ENCODE measurements around the gene VAMP8. TPM values are rescaled to one million over a fixed set of nuclear protein-coding genes. Genes with fewer than 3 reads are reported as not detected.

VAMP8 gene
- total RNA-seq, 1 experiment from 2014 or later, result 52.0 TPM

DNA sequence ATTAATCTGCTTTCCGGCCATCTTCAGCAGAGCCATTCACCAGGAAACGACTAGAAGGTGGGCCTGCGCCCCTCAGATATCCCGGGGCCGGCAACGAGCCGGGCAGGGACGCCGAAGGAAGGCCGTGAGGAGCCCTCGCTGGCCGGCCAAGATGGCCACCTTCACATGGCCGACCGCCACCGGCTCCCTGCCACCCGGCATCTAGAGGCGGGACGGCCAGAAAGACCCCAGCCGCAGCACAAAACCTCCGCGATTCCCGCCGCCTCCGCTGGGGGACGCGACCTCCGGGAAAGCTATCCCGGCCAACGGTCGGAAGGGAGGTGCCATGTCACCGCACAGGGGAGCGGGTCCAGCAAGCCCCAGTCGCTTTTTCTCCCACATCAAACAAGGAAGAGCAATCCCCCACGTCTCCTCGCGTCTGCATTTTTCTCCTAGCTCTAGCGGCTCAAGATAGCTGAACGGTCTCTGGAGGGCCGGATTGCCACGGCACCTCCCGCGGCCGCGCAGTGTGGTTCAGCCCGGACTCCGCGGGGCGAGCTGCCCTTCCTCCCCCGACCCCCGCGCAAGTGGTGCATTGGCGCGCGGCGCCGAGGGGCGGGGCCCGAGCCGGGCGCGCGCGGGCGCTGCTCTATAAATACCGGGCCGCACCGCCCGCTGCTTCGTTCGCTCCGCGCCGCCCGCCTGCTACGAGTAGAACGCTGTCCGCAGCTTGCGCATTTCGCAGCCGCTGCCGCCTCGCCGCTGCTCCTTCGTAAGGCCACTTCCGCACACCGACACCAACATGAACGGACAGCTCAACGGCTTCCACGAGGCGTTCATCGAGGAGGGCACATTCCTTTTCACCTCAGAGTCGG lies 38.7 kb upstream of the VAMP8 start, which contains the start of gene MAT2A (continued):
- TF ChIP-seq TP53 (CRISPR knock-in tag; IDR thresholded peaks at IDR 0.05), result no peak
- TF ChIP-seq ZNF423 (CRISPR knock-in tag; IDR thresholded peaks at IDR 0.05), result no peak
- peak; percentile 47 for TF ChIP-seq NFATC4 (CRISPR knock-in tag; IDR thresholded peaks at IDR 0.05)
- TF ChIP-seq, protein P1, sequence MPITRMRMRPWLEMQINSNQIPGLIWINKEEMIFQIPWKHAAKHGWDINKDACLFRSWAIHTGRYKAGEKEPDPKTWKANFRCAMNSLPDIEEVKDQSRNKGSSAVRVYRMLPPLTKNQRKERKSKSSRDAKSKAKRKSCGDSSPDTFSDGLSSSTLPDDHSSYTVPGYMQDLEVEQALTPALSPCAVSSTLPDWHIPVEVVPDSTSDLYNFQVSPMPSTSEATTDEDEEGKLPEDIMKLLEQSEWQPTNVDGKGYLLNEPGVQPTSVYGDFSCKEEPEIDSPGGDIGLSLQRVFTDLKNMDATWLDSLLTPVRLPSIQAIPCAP (CRISPR knock-in tag; IDR thresholded peaks at IDR 0.05), result no peak
- TF ChIP-seq CREM (CRISPR knock-in tag; IDR thresholded peaks at IDR 0.05), result peak; percentile 72
- no peak; the same call in 1 of the 2 replicates for TF ChIP-seq ETV6 (CRISPR knock-in tag; IDR thresholded peaks at IDR 0.05)
- TF ChIP-seq FOXP1 (CRISPR knock-in tag; IDR thresholded peaks at IDR 0.05; ENCODE audit: borderline replicate concordance), result peak; percentile 74; the same call in 1 of the 2 replicates
- TF ChIP-seq, protein P2, sequence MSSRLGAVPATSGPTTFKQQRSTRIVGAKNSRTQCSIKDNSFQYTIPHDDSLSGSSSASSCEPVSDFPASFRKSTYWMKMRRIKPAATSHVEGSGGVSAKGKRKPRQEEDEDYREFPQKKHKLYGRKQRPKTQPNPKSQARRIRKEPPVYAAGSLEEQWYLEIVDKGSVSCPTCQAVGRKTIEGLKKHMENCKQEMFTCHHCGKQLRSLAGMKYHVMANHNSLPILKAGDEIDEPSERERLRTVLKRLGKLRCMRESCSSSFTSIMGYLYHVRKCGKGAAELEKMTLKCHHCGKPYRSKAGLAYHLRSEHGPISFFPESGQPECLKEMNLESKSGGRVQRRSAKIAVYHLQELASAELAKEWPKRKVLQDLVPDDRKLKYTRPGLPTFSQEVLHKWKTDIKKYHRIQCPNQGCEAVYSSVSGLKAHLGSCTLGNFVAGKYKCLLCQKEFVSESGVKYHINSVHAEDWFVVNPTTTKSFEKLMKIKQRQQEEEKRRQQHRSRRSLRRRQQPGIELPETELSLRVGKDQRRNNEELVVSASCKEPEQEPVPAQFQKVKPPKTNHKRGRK (CRISPR knock-in tag; IDR thresholded peaks at IDR 0.05; ENCODE audit: borderline replicate concordance), result no peak
- TF ChIP-seq NR1H2 (CRISPR knock-in tag; IDR thresholded peaks at IDR 0.05), result no peak
- TF ChIP-seq MXD4 (CRISPR knock-in tag; IDR thresholded peaks at IDR 0.05; ENCODE audit: borderline replicate concordance), result no peak
- TF ChIP-seq, protein P3, sequence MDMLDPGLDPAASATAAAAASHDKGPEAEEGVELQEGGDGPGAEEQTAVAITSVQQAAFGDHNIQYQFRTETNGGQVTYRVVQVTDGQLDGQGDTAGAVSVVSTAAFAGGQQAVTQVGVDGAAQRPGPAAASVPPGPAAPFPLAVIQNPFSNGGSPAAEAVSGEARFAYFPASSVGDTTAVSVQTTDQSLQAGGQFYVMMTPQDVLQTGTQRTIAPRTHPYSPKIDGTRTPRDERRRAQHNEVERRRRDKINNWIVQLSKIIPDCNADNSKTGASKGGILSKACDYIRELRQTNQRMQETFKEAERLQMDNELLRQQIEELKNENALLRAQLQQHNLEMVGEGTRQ (CRISPR knock-in tag; IDR thresholded peaks at IDR 0.05), result no peak
- TF ChIP-seq, protein P4, sequence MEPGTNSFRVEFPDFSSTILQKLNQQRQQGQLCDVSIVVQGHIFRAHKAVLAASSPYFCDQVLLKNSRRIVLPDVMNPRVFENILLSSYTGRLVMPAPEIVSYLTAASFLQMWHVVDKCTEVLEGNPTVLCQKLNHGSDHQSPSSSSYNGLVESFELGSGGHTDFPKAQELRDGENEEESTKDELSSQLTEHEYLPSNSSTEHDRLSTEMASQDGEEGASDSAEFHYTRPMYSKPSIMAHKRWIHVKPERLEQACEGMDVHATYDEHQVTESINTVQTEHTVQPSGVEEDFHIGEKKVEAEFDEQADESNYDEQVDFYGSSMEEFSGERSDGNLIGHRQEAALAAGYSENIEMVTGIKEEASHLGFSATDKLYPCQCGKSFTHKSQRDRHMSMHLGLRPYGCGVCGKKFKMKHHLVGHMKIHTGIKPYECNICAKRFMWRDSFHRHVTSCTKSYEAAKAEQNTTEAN (CRISPR knock-in tag; IDR thresholded peaks at IDR 0.05), result no peak
- peak; percentile 72; the same call in 1 of the 2 replicates for TF ChIP-seq ZBTB21 (CRISPR knock-in tag; IDR thresholded peaks at IDR 0.05; ENCODE audit: borderline replicate concordance)
- peak; percentile 99 for TF ChIP-seq ZNF121 (CRISPR knock-in tag; IDR thresholded peaks at IDR 0.05)
- peak; percentile 42; the same call in 1 of the 2 replicates for TF ChIP-seq NFYB (CRISPR knock-in tag; conservative IDR thresholded peaks at IDR 0.05; ENCODE audit: low read depth)
- peak; percentile 86; the same call in 1 of the 2 replicates for TF ChIP-seq NFE2L1 (CRISPR knock-in tag; IDR thresholded peaks at IDR 0.05)
- TF ChIP-seq GABPB1 (CRISPR knock-in tag; IDR thresholded peaks at IDR 0.05), result peak; percentile 69
- TF ChIP-seq, protein P5, sequence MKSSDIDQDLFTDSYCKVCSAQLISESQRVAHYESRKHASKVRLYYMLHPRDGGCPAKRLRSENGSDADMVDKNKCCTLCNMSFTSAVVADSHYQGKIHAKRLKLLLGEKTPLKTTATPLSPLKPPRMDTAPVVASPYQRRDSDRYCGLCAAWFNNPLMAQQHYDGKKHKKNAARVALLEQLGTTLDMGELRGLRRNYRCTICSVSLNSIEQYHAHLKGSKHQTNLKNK (CRISPR knock-in tag; IDR thresholded peaks at IDR 0.05), result peak; percentile 88
- no peak for TF ChIP-seq ELF4 (CRISPR knock-in tag; IDR thresholded peaks at IDR 0.05; ENCODE audit: low read depth)
- 0 out of 2 replicates have a peak, but pooled peaks have one; percentile 9 for TF ChIP-seq RELA (CRISPR knock-in tag; IDR thresholded peaks at IDR 0.05; ENCODE audit: borderline replicate concordance)
- TF ChIP-seq, protein P6, sequence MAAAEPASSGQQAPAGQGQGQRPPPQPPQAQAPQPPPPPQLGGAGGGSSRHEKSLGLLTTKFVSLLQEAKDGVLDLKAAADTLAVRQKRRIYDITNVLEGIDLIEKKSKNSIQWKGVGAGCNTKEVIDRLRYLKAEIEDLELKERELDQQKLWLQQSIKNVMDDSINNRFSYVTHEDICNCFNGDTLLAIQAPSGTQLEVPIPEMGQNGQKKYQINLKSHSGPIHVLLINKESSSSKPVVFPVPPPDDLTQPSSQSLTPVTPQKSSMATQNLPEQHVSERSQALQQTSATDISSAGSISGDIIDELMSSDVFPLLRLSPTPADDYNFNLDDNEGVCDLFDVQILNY (CRISPR knock-in tag; IDR thresholded peaks at IDR 0.05), result peak; percentile 93
- TF ChIP-seq, protein P7, sequence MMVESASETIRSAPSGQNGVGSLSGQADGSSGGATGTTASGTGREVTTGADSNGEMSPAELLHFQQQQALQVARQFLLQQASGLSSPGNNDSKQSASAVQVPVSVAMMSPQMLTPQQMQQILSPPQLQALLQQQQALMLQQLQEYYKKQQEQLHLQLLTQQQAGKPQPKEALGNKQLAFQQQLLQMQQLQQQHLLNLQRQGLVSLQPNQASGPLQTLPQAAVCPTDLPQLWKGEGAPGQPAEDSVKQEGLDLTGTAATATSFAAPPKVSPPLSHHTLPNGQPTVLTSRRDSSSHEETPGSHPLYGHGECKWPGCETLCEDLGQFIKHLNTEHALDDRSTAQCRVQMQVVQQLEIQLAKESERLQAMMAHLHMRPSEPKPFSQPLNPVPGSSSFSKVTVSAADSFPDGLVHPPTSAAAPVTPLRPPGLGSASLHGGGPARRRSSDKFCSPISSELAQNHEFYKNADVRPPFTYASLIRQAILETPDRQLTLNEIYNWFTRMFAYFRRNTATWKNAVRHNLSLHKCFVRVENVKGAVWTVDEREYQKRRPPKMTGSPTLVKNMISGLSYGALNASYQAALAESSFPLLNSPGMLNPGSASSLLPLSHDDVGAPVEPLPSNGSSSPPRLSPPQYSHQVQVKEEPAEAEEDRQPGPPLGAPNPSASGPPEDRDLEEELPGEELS (CRISPR knock-in tag; IDR thresholded peaks at IDR 0.05), result peak; percentile 76; the same call in 1 of the 2 replicates
- no peak for TF ChIP-seq FOXJ3 (CRISPR knock-in tag; IDR thresholded peaks at IDR 0.05; ENCODE audit: borderline replicate concordance)
- TF ChIP-seq, protein P8, sequence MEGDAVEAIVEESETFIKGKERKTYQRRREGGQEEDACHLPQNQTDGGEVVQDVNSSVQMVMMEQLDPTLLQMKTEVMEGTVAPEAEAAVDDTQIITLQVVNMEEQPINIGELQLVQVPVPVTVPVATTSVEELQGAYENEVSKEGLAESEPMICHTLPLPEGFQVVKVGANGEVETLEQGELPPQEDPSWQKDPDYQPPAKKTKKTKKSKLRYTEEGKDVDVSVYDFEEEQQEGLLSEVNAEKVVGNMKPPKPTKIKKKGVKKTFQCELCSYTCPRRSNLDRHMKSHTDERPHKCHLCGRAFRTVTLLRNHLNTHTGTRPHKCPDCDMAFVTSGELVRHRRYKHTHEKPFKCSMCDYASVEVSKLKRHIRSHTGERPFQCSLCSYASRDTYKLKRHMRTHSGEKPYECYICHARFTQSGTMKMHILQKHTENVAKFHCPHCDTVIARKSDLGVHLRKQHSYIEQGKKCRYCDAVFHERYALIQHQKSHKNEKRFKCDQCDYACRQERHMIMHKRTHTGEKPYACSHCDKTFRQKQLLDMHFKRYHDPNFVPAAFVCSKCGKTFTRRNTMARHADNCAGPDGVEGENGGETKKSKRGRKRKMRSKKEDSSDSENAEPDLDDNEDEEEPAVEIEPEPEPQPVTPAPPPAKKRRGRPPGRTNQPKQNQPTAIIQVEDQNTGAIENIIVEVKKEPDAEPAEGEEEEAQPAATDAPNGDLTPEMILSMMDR (IDR thresholded peaks at IDR 0.05), result peak; percentile 45
- peak; percentile 80 for TF ChIP-seq TEAD1 (CRISPR knock-in tag; IDR thresholded peaks at IDR 0.05)
- TF ChIP-seq ZNF317 (CRISPR knock-in tag; IDR thresholded peaks at IDR 0.05; ENCODE audit: borderline replicate concordance, low read depth), result no peak
- TF ChIP-seq KAT7 (CRISPR knock-in tag; IDR thresholded peaks at IDR 0.05; ENCODE audit: borderline replicate concordance), result peak; percentile 92; the same call in 1 of the 2 replicates
- TF ChIP-seq GTF2I (CRISPR knock-in tag; conservative IDR thresholded peaks at IDR 0.05), result no peak
- no peak for TF ChIP-seq HMGA2 (CRISPR knock-in tag; IDR thresholded peaks at IDR 0.05)
